Stimulated activated naive CD8-positive, alpha-beta T cell treated with anti-CD3 and anti-CD28 coated beads, Interleukin-15, Interleukin-2, amounts not matched to agents 100 U/mL and 50 U/mL, for 24 hours (primary cell): ENCODE measurements around the gene SNAP47.

ENCODE experiments used
- ATAC-seq: fragments of 150-1000 bp; cut with Tn5 transposase; one replicate; pipeline ENCODE4 v1.10.0; 2021
- DNase-seq: peaks from one replicate; pipeline ENCODE4 v3.0.0; 2021

The SNAP47 gene

GRCh38 chr1:227768640-227769039 lies 33.4 kb downstream of the SNAP47 start:
- no peak for ATAC-seq
- no peak for DNase-seq

GRCh38 chr1:227769047-227769935 lies 34.1 kb downstream of the SNAP47 start:
- no peak for DNase-seq
- ATAC-seq, result no peak

GRCh38 chr1:227769936-227770494 lies 34.8 kb downstream of the SNAP47 start:
- no peak for ATAC-seq
- DNase-seq, result no peak

- ATAC-seq (no peak), DNase-seq (no peak)
Observed at GRCh38 chr1:227770812-227771211, 35.6 kb downstream of the SNAP47 start.

GRCh38 chr1:227771326-227771725 lies 36.1 kb downstream of the SNAP47 start:
- no peak for ATAC-seq
- no peak for DNase-seq

GRCh38 chr1:227771771-227772170 lies 36.5 kb downstream of the SNAP47 start:
- DNase-seq, result no peak

GRCh38 chr1:227773558-227773957 lies 38.3 kb downstream of the SNAP47 start:
- DNase-seq (no peak), ATAC-seq (no peak)

More at GRCh38 chr1:227771771-227772170, 36.5 kb downstream of the SNAP47 start:
- no peak for ATAC-seq

GRCh38 chr1:227774051-227774731 lies 39.0 kb downstream of the SNAP47 start:
- peak; percentile 51 for ATAC-seq
- DNase-seq, result no peak

- DNase-seq, result no peak
- ATAC-seq, result no peak
Observed at GRCh38 chr1:227774821-227775661, 39.8 kb downstream of the SNAP47 start.

GRCh38 chr1:227775841-227776240 lies 40.6 kb downstream of the SNAP47 start:
- ATAC-seq (no peak), DNase-seq (no peak)

- DNase-seq (no peak), ATAC-seq (no peak)
Observed at GRCh38 chr1:227776331-227776771, 41.1 kb downstream of the SNAP47 start.

GRCh38 chr1:227777156-227777555 lies 41.9 kb downstream of the SNAP47 start:
- DNase-seq (no peak), ATAC-seq (no peak)

- DNase-seq, result no peak
- ATAC-seq, result no peak
Observed at GRCh38 chr1:227777646-227778045, 42.4 kb downstream of the SNAP47 start.

- ATAC-seq (no peak), DNase-seq (no peak)
Observed at GRCh38 chr1:227778401-227778947, 43.2 kb downstream of the SNAP47 start.

GRCh38 chr1:227779021-227779441 lies 43.8 kb downstream of the SNAP47 start:
- ATAC-seq (no peak), DNase-seq (no peak)

GRCh38 chr1:227779685-227780084 lies 44.5 kb downstream of the SNAP47 start:
- ATAC-seq, result no peak
- no peak for DNase-seq

GRCh38 chr1:227780101-227781044 lies 45.1 kb downstream of the SNAP47 start:
- no peak for DNase-seq
- ATAC-seq, result no peak

- DNase-seq, result no peak
- no peak for ATAC-seq
Observed at GRCh38 chr1:227781314-227781930, 46.2 kb downstream of the SNAP47 start.

- ATAC-seq, result no peak
- no peak for DNase-seq
Observed at GRCh38 chr1:227782226-227782625, 47.0 kb downstream of the SNAP47 start.
